Inflammatory macrophage (primary cell): ENCODE measurements around the gene TRIB2.
"Not testable (repeated sequence)": the region's sequence is repeated elsewhere in the genome, so short reads cannot be mapped to it uniquely, and the experiment has no call there.

Experiments
- DNase-seq, 2 donors: peaks; one replicate each; pipeline ENCODE4 v3.0.0-alpha.2; 2020 to 2022
- total RNA-seq, 18 experiments: gene quantifications; one replicate each; lab custom pipeline; 2026; ENCODE audit warnings: mixed read lengths in 6 of 18, inconsistent platforms in 2 of 18; lab: John Stamatoyannopoulos, UW

TRIB2 gene
- 0.40 to 10.0 (median 2.9) reads per million in 18 experiments for total RNA-seq

GRCh38 chr2:12716282-12717190, at the start of gene TRIB2:
TSS of gene TRIB2 (plus strand) at chr2:12716936. CDS start at chr2:12718308, 1,372 bp downstream.
- peak; percentile 43 to 74 for DNase-seq

GRCh38 chr2:12669036-12669435, 47.7 kb upstream of the TRIB2 start:
- DNase-seq: no peak

- DNase-seq: no peak
These were observed 43.9 kb upstream of the TRIB2 start for GRCh38 chr2:12672711-12673315.

GRCh38 chr2:12674644-12675328, 42.0 kb upstream of the TRIB2 start:
- no peak for DNase-seq

GRCh38 chr2:12675352-12675795, 41.4 kb upstream of the TRIB2 start:
- DNase-seq: peak; percentile 44 to 51

- DNase-seq: no peak
These were observed 40.9 kb upstream of the TRIB2 start for GRCh38 chr2:12675801-12676200.

GRCh38 chr2:12676771-12677170, 40.0 kb upstream of the TRIB2 start:
- no peak for DNase-seq

GRCh38 chr2:12678186-12678585, 38.5 kb upstream of the TRIB2 start:
- DNase-seq: no peak

- no peak for DNase-seq
These were observed 37.1 kb upstream of the TRIB2 start for GRCh38 chr2:12679550-12680072.

GRCh38 chr2:12680115-12680514, 36.6 kb upstream of the TRIB2 start:
- DNase-seq: not testable (repeated sequence)

- DNase-seq: no peak
These were observed 34.7 kb upstream of the TRIB2 start for GRCh38 chr2:12682017-12682416.

- no peak for DNase-seq
These were observed 33.2 kb upstream of the TRIB2 start for GRCh38 chr2:12683457-12684100.

- DNase-seq: no peak
These were observed 32.2 kb upstream of the TRIB2 start for GRCh38 chr2:12684471-12684936.

GRCh38 chr2:12685145-12685544, 31.6 kb upstream of the TRIB2 start:
- no peak for DNase-seq

- no peak for DNase-seq
These were observed 30.8 kb upstream of the TRIB2 start for GRCh38 chr2:12685956-12686355.

GRCh38 chr2:12686708-12687283, 29.9 kb upstream of the TRIB2 start:
- no peak for DNase-seq

GRCh38 chr2:12688091-12688490, 28.6 kb upstream of the TRIB2 start:
- DNase-seq: no peak

- no peak for DNase-seq
These were observed 27.8 kb upstream of the TRIB2 start for GRCh38 chr2:12688893-12689292.

- no peak for DNase-seq
These were observed 23.2 kb upstream of the TRIB2 start for GRCh38 chr2:12693509-12693908.

- peak; percentile 51 to 94 for DNase-seq
These were observed 21.6 kb upstream of the TRIB2 start for GRCh38 chr2:12694990-12695774.

GRCh38 chr2:12697617-12698016, 19.1 kb upstream of the TRIB2 start:
- no peak for DNase-seq
